PC-3 (cell line): ENCODE measurements around the gene PIGK. TPM values are rescaled to one million over a fixed set of nuclear protein-coding genes. Genes with fewer than 3 reads are reported as not detected.

Experiments used
- ATAC-seq: fragments of 200-7000 bp; cut with Tn5 transposase; 2 replicates; pipeline ENCODE4 v1.9.1; 2020; ENCODE audit warnings: mild to moderate bottlenecking, moderate library complexity
- BruUV-seq: library from RNA; stranded (reverse); fragments of 400-500 nt; replicated peaks from 2 replicates; lab custom pipeline; 2021; lab: Mats Ljungman, UMichigan
- CTCF ChIA-PET: fragments of 300-600 bp; sonication (Branson Sonifier 250); formaldehyde crosslinking; loops from one replicate; lab custom pipeline; 2022; ENCODE audit warnings: antibody characterized with exemption; lab: Charles Lee
- POLR2A ChIA-PET: fragments of 300-600 bp; sonication (Branson Sonifier 250); formaldehyde crosslinking; loops from one replicate; lab custom pipeline; 2022; ENCODE audit warnings: antibody characterized with exemption; ENCODE audit not compliant: unreplicated experiment; lab: Charles Lee
- DNase-seq: peaks from one replicate; pipeline ENCODE4 v3.0.0-alpha.2; 2015
- H2AFZ ChIP-seq: fragments of 300-600 bp; sonication (generic); 2 replicates; pipeline ENCODE4 v1.6.0; 2016; ENCODE audit warnings: antibody characterized with exemption, low read length
- H3F3A ChIP-seq: fragments of 300-600 bp; sonication (generic); one replicate; pipeline ENCODE4 v1.6.0; 2017; ENCODE audit warnings: antibody characterized with exemption, low read length, control low read depth, mild to moderate bottlenecking; ENCODE audit not compliant: unreplicated experiment
- H3K27ac ChIP-seq: fragments of 300-600 bp; sonication (generic); 2 replicates; pipeline ENCODE4 v1.5.1; 2016; ENCODE audit warnings: mild to moderate bottlenecking, low read length
- H3K27me3 ChIP-seq: fragments of 300-600 bp; sonication (generic); 2 replicates; pipeline ENCODE4 v1.6.1; 2016; ENCODE audit warnings: low read length, mixed read lengths
- H3K36me3 ChIP-seq: fragments of 300-600 bp; sonication (generic); 2 replicates; pipeline ENCODE4 v1.6.1; 2016; ENCODE audit warnings: low read depth, mixed run types, low read length, mixed read lengths
- H3K4me1 ChIP-seq: fragments of 300-600 bp; sonication (generic); 2 replicates; pipeline ENCODE4 v1.5.1; 2016; ENCODE audit warnings: low read length; ENCODE audit not compliant: insufficient read depth
- H3K4me2 ChIP-seq: fragments of 300-600 bp; sonication (generic); 2 replicates; pipeline ENCODE4 v1.6.0; 2016; ENCODE audit warnings: low read length
- H3K4me3 ChIP-seq: fragments of 300-600 bp; sonication (generic); 2 replicates; pipeline ENCODE4 v1.5.1; 2016; ENCODE audit warnings: mild to moderate bottlenecking, low read length, mixed read lengths
- H3K79me2 ChIP-seq: fragments of 300-600 bp; sonication (generic); 2 replicates; pipeline ENCODE4 v1.6.1; 2017; ENCODE audit warnings: low read length, mixed read lengths
- H3K9ac ChIP-seq: fragments of 300-600 bp; sonication (generic); 2 replicates; pipeline ENCODE4 v1.6.0; 2016; ENCODE audit warnings: mild to moderate bottlenecking, low read length
- H3K9me2 ChIP-seq: fragments of 300-600 bp; sonication (generic); replicated peaks from 2 replicates; pipeline ENCODE4 v1.6.1; 2016; ENCODE audit warnings: mixed run types, low read length, mixed read lengths
- H3K9me3 ChIP-seq: fragments of 300-600 bp; sonication (generic); 2 replicates; pipeline ENCODE4 v1.6.1; 2016; ENCODE audit warnings: low read length, mixed read lengths
- H4K20me1 ChIP-seq: fragments of 300-600 bp; sonication (generic); 2 replicates; pipeline ENCODE4 v1.6.1; 2016; ENCODE audit warnings: low read length, mixed read lengths
- CTCF ChIP-seq: fragments of 300-600 bp; sonication (generic); conservative IDR thresholded peaks from 2 replicates; pipeline ENCODE4 v1.5.1; 2017; ENCODE audit warnings: antibody characterized with exemption, low read depth, mild to moderate bottlenecking, low read length
- EZH2 ChIP-seq: fragments of 300-600 bp; sonication (generic); IDR thresholded peaks from one replicate; pipeline ENCODE4 v1.6.1; 2017; ENCODE audit warnings: antibody characterized with exemption, mild to moderate bottlenecking, low read length; ENCODE audit not compliant: unreplicated experiment
- EZH2phosphoT487 ChIP-seq: fragments of 300-600 bp; sonication (generic); IDR thresholded peaks from 2 replicates; pipeline ENCODE4 v1.6.1; 2018; ENCODE audit warnings: mild to moderate bottlenecking, antibody characterized with exemption, low read length, borderline replicate concordance
- intact Hi-C: fragments of 100-400 bp; cut with micrococcal nuclease; formaldehyde crosslinking; loops from 2 replicates; pipeline ENCODE4 v1.9.0; 2023
- total RNA-seq: library from RNA; depleted of rRNA; stranded (reverse); fragments of >200 nt; gene quantifications from 2 replicates; pipeline ENCODE4 v1.2.3, GENCODE V29; 2014

PIGK gene
- total RNA-seq, 1 experiment from 2014 or later: 24.8 TPM

DNA sequence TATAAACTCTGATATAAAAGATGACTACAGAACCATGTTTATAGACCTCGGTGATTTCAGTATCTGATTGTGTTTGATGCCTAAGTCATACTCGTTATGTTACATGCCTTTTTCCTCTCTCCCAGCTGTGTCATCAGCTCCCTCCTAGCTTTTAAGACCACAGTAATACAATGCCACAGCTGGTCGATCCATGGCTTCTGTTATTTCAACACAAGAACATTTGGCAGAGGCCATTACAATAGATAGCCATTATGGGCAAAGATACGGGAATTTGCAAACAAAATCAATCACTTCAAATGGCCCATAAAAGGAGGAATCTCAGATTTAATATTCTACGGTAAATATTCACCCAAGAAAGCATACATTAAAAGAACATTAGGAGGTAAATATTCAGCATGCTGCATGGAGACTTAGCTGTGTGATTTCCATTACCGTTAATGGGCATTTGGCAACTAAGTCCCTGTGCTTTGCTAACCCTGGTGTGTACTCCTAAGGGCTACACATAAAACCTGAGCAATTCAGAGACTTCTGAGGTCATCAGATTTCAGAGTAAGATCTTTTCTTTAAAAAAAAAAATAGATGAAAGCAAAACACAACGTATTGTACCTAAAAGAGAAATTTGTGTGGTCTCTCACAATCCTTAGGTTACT lies 153.4 kb downstream of the PIGK start:
- BruUV-seq: no TSS peak
- intact Hi-C loops: no loop called here
- Histone ChIP-seq H3K27ac (no peak overlapping the region), H3K9me3 (no peaks in the 10 kb centered on the region), H3K79me2 (no peaks in the 10 kb centered on the region), H3F3A (no peaks in the 10 kb centered on the region), H3K9ac (no peak overlapping the region), H3K4me2 (no peak overlapping the region), H4K20me1 (no peaks in the 10 kb centered on the region), H3K9me2 (no peaks in the 10 kb centered on the region), H2AFZ (no peak overlapping the region), H3K27me3 (no peaks in the 10 kb centered on the region), H3K36me3 (no peaks in the 10 kb centered on the region), H3K4me3 (no peak overlapping the region), H3K4me1 (0 out of 2 replicates have a peak, but pooled peaks cover 5% of the 10 kb centered on the region)
- no peak for ATAC-seq
- CTCF ChIA-PET: no interaction called here
- TF ChIP-seq EZH2 (no peak), EZH2phosphoT487 (no peak), CTCF (no peak)
- no peak for DNase-seq
- POLR2A ChIA-PET: no interaction called here

DNA sequence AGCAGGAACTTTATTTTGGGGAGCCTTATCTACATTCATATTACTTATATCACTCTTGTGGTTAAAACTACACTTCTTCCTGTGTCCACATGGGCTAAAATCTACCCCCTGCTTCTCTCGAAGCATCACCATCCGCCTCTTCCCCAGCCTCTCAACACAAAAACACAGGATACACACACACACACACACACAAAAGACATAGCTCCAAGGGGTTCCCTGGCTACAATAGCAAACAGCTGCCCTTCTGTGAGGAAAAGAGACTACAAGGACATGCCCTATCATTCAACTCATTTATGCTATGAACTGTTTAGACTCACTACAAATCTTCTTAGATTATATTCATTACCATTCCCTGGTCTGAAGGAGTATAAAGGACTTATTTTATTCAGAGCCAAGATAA lies 155.0 kb downstream of the PIGK start:
- no peaks in the 10 kb centered on the region for H3K27me3 ChIP-seq
- ATAC-seq: no peak
- ChIA-PET POLR2A (no interaction called here), CTCF (no interaction called here)
- no peak for TF ChIP-seq CTCF
- H3K4me3 ChIP-seq: no peak overlapping the region
- 0 out of 2 replicates have a peak, but pooled peaks cover 8% of the 10 kb centered on the region for H3K4me1 ChIP-seq
- H3F3A ChIP-seq: no peaks in the 10 kb centered on the region
- no peak for DNase-seq
- H3K79me2 ChIP-seq: no peaks in the 10 kb centered on the region
- H3K36me3 ChIP-seq: no peaks in the 10 kb centered on the region
- H4K20me1 ChIP-seq: no peaks in the 10 kb centered on the region
- no peak overlapping the region for H2AFZ ChIP-seq
- H3K27ac ChIP-seq: no peak overlapping the region
- no peaks in the 10 kb centered on the region for H3K9me3 ChIP-seq
- no peaks in the 10 kb centered on the region for H3K9me2 ChIP-seq
- no peak overlapping the region for H3K4me2 ChIP-seq
- intact Hi-C loops: no loop called here
- no peak overlapping the region for H3K9ac ChIP-seq
- no TSS peak for BruUV-seq

- no peaks in the 10 kb centered on the region for H3K9me2 ChIP-seq
- H3K4me1 ChIP-seq: 0 out of 2 replicates have a peak, but pooled peaks cover 8% of the 10 kb centered on the region
- no peaks in the 10 kb centered on the region for H3F3A ChIP-seq
- no peaks in the 10 kb centered on the region for H4K20me1 ChIP-seq
- no peak overlapping the region for H2AFZ ChIP-seq
- H3K9me3 ChIP-seq: no peaks in the 10 kb centered on the region
- TF ChIP-seq EZH2phosphoT487: no peak
- no peak for TF ChIP-seq CTCF
- no peak for TF ChIP-seq EZH2
- ATAC-seq (no peak), DNase-seq (peak; percentile 12)
- POLR2A ChIA-PET: no interaction called here
- no peak overlapping the region for H3K27ac ChIP-seq
- no peak overlapping the region for H3K4me2 ChIP-seq
- no peak overlapping the region for H3K9ac ChIP-seq
- intact Hi-C loops: no loop called here
- H3K4me3 ChIP-seq: no peak overlapping the region
- no TSS peak for BruUV-seq
- no peaks in the 10 kb centered on the region for H3K79me2 ChIP-seq
- H3K27me3 ChIP-seq: no peaks in the 10 kb centered on the region
- no peaks in the 10 kb centered on the region for H3K36me3 ChIP-seq
- CTCF ChIA-PET: no interaction called here
Observed at GRCh38 chr1:77063118-77063517, 156.1 kb downstream of the PIGK start.
